IPS DF 19.7 (cell line): ENCODE measurements around the gene PPM1M.

Source experiments
- DNase-seq: peaks from one replicate; pipeline ENCODE4 v3.0.0-alpha.2; 2013; ENCODE audit warnings: low read depth, low spot score

The PPM1M gene

GRCh38 chr3:52245322-52246263 is at the start of gene PPM1M:
TSS of gene PPM1M (plus strand) at chr3:52245759. CDS start at chr3:52245825, 66 bp downstream.
- no peak for DNase-seq

GRCh38 chr3:52195823-52196331 is 49.7 kb upstream of the PPM1M start:
- no peak for DNase-seq

- no peak for DNase-seq
Measured at GRCh38 chr3:52196977-52197376, 48.6 kb upstream of the PPM1M start.

- DNase-seq, result no peak
Measured at GRCh38 chr3:52197499-52197841, 48.1 kb upstream of the PPM1M start.

DNA sequence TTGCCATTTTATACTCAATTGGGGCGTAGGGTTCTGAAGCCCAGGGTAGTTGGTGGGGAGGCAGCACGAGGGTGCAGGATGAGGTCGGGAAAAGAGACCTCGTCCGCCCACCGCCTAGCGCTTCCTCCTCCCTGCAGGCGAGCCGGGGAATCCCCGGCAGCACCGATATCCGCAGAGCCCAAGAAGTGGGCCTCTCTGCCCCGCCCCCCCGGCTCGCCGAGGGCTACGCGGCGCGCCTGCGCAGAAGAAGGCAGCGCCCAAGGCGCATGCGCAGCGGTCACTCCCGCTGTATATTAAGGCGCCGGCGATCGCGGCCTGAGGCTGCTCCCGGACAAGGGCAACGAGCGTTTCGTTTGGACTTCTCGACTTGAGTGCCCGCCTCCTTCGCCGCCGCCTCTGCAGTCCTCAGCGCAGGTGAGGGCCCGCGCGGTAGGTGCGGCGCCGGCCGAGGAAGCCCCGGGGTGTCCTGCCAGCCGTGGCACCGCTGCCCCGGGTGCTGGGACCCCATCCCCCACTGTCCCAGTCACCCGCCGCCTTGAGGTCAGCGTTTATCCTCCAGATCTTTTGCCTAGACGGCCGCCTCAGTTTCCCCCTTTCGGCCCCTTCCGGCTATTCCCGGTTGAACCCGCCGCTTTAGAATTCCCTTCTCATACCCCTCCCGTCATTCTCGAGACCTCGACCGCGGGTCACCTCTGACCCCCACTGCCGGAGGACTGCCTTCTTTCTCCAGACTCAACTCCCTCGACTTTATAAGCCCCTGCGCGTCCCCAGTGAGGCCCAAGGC is 47.5 kb upstream of the PPM1M start, which contains the start of gene ALAS1:
Gene ALAS1, plus strand, starts transcription at position 319 of the 784 bp plus-strand sequence. CDS start 1,082 bp downstream, outside the sequence.
- DNase-seq, result peak; percentile 48

DNA sequence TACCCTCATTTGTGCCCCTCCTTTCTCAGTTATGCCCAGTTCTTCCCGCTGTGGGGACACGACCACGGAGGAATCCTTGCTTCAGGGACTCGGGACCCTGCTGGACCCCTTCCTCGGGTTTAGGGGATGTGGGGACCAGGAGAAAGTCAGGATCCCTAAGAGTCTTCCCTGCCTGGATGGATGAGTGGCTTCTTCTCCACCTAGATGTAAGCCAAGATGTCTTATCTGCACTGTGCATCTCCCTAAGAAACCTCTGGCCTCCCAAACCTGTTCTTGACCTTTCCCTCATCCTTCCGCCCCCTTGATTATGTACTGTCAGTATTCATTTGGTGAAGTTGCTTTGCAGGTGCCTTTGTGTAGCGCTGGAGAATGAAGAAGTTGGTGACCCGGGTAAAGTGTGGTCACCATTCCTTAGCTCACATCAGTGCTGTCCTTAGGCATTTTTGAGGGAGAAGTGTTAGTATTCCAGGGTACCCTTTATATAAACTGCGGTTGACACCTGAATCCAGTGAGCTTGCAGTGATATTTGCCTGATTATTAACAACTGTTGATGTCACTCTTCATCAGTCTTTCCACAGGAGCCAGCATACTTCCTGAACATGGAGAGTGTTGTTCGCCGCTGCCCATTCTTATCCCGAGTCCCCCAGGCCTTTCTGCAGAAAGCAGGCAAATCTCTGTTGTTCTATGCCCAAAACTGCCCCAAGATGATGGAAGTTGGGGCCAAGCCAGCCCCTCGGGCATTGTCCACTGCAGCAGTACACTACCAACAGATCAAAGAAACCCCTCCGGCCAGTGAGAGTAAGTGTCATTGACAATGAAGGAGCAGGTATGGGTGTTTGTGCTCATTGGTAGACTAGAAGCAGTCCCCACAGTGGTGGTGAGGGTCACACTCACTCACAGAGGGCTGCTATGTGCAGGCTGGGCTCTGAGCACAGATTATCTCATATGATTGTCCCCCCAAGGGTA is 46.6 kb upstream of the PPM1M start:
- DNase-seq, result no peak

DNA sequence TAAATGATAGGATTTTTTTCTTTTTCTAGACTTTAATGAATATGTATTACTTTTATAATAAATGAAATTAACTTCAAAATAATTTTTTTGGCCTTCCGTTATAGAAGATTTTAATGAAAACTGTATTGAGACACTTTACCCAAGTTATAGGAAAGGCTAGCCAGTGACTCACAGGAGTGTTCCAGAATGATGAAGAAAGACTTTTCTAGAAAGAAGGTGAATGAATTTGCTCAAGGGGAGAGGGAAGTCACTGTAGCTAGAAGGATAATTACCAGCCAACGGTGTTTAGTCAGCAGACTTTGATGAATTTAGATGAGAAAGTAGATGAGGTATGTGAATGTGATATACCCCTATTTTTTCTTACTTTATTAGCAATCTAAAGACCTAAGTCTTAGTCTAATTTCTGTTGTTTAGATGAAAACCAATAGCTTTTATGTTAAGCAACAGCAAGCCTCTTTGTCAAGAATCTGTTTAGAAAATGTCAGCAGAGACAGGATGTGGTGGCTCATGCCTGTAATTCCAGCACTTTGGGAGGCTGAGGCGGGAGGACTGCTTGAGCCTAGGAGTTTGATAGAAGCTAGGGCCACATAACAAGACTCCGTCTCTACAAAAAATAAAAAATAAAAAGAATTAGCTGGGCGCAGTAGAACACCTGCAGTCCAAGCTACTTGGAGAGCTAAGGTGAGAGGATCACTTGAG is 44.4 kb upstream of the PPM1M start:
- DNase-seq, result no peak

DNA sequence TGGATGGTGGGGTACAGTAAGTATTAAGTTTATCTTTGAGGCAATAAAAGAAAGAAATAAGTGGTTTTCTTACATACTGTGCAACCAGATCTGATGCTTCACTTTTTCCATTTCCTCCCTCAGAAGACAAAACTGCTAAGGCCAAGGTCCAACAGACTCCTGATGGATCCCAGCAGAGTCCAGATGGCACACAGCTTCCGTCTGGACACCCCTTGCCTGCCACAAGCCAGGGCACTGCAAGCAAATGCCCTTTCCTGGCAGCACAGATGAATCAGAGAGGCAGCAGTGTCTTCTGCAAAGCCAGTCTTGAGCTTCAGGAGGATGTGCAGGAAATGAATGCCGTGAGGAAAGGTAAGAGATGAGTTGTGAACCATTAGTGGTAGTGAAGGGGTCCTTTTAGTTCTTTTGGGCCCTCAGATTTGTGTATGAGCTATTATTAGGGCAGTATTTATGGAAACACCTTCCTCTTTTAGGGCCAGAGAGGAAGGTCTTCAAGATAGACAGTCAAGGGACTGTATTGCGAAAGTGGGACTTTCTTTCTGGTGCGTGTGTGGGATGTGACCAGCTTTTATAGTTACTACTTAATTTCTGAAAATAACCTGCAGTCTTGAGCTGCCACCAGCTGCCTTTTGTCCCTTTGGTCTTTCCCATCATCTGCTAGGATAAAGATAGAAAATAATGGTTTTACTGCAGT is 43.0 kb upstream of the PPM1M start:
- DNase-seq, result no peak

- no peak for DNase-seq
Measured at GRCh38 chr3:52203701-52204100, 41.9 kb upstream of the PPM1M start.

DNA sequence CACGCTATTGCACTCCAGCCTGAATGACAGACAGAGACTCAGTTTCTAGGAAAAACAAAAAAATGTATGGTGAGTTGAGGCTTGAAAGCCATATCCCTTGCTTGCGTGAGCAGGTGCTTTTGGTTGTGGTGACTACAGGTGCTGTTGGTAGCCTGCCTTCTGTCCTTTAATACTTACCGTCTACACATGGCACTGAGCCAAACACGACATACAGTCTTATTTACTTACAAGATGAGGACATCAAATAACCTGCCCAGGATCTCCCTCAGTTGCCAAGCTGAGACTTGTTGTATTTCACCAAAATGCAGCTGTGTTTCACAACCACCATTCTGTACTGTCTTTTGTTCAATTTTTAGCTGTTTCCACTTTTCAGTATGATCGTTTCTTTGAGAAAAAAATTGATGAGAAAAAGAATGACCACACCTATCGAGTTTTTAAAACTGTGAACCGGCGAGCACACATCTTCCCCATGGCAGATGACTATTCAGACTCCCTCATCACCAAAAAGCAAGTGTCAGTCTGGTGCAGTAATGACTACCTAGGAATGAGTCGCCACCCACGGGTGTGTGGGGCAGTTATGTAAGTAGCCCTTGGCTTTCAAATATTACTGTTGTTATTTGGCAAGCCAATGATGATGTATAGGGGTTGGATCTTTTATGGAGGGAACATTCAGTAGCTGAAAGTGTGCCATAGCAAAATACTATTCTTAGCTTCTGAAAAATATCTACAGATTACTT is 41.1 kb upstream of the PPM1M start:
- DNase-seq, result no peak

- no peak for DNase-seq
Measured at GRCh38 chr3:52205727-52206372, 39.7 kb upstream of the PPM1M start.

- DNase-seq, result no peak
Measured at GRCh38 chr3:52208556-52208955, 37.0 kb upstream of the PPM1M start.

- DNase-seq, result no peak
Measured at GRCh38 chr3:52210037-52210436, 35.5 kb upstream of the PPM1M start.

GRCh38 chr3:52210550-52211046 is 35.0 kb upstream of the PPM1M start:
- DNase-seq, result no peak

DNA sequence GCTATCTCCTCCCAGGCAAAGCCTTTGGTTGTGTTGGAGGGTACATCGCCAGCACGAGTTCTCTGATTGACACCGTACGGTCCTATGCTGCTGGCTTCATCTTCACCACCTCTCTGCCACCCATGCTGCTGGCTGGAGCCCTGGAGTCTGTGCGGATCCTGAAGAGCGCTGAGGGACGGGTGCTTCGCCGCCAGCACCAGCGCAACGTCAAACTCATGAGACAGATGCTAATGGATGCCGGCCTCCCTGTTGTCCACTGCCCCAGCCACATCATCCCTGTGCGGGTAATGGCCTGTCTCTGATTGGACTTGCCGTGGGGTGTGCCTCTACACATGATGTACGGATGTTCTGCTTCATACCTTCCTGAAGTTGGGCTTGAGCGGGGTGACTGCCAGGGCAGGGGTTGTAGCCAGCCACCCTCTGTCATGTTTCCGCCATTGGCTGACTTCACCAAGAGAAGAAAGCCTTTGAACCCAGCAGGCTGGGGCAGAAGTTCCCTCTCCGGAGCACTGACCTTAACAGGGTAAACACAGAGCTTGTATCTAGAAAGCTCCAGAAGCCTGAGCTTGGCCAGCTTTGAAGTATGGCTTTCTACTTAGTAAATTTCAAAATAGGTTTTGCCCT is 34.2 kb upstream of the PPM1M start:
- no peak for DNase-seq

DNA sequence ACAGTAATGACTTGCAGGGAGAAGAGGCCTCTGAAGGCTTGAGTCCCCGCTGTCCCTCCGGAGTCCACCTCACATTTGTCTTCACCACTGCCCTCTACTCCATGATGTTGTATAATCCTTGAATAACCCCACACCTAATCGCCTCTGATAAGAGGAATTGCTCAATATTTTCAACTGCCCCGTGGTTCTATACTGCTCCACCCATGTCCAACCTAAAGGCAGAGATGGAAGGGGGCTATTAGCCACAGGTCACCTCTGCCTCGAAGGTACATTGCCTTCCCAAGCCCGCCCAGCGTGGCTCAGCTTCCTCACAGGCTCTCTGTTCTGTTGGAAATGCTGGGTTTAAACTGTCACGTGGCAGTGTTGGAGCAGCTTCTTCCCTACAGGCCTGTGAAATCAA is 32.6 kb upstream of the PPM1M start:
- no peak for DNase-seq

GRCh38 chr3:52213901-52214300 is 31.7 kb upstream of the PPM1M start:
- DNase-seq, result no peak

DNA sequence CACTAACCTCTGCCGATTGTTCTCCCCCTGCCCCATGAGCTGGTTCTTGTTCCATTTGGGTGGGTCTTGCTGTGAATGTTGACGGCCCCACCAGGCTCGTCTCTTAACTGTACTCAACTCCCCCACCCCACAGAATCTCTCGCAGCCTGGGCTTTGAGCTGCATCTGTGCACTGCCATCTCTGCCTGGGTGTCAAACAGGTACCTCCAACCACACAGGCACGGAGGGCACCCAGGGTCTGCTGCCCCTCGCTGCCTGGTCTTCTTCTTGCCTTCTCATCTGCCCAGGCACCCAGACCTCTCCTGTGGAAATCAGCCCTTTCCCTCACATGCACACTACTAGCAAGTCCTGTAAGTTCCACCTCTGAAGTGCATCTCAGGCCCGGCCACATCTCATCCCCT is 30.2 kb upstream of the PPM1M start:
- no peak for DNase-seq
